Keratinocyte (primary cell): ENCODE measurements around the gene ENO2. TPM values are rescaled to one million over a fixed set of nuclear protein-coding genes. Genes with fewer than 3 reads are reported as not detected.

Experiments
- DNase-seq: peaks from one replicate; pipeline ENCODE4 v3.0.0-alpha.2; 2011; ENCODE audit warnings: low read depth, missing footprints, low spot score
- FAIRE-seq: peaks from 2 replicates; lab custom pipeline; 2011; peaks lifted over from hg19 to GRCh38; lab: Jason Lieb, UNC
- H2AFZ ChIP-seq: 2 replicates; pipeline ENCODE4 v1.6.0; 2012; ENCODE audit warnings: low read length, control low read depth, inconsistent platforms; ENCODE audit not compliant: control insufficient read depth
- H3K27ac ChIP-seq: 2 replicates; pipeline ENCODE4 v1.5.1; 2011; ENCODE audit warnings: low read length; ENCODE audit not compliant: control insufficient read depth, insufficient read depth
- H3K27me3 ChIP-seq: 3 replicates; pipeline ENCODE4 v1.6.0; 2011; ENCODE audit warnings: low read length; ENCODE audit not compliant: control insufficient read depth, insufficient read depth; ENCODE audit errors: extremely low read depth
- H3K36me3 ChIP-seq, 2 experiments: 2 replicates in 1 of 2; 3 replicates in 1 of 2; pipeline ENCODE4 v1.5.1; 2011; ENCODE audit warnings: low read length in 2 of 2, mild to moderate bottlenecking in 1 of 2; ENCODE audit not compliant: control insufficient read depth in 2 of 2, insufficient read depth in 2 of 2; ENCODE audit errors: extremely low read depth in 1 of 2
- H3K4me1 ChIP-seq: 3 replicates; pipeline ENCODE4 v1.5.1; 2011; ENCODE audit warnings: low read length; ENCODE audit not compliant: control insufficient read depth, insufficient read depth; ENCODE audit errors: extremely low read depth
- H3K4me2 ChIP-seq: 3 replicates; pipeline ENCODE4 v1.6.0; 2011; ENCODE audit warnings: low read depth, low read length; ENCODE audit not compliant: control insufficient read depth, insufficient read depth; ENCODE audit errors: extremely low read depth
- H3K4me3 ChIP-seq, 3 experiments: fragments of 200-600 bp in 1 of 3; sonication (generic) in 1 of 3; 2 replicates in 2 of 3; 3 replicates in 1 of 3; pipeline ENCODE4 v1.5.1; 2011 to 2016; ENCODE audit warnings: low read length in 3 of 3, mild to moderate bottlenecking in 3 of 3, control low read depth in 2 of 3, inconsistent platforms in 1 of 3, low read depth in 1 of 3, mixed read lengths in 1 of 3, mixed run types in 1 of 3, moderate library complexity in 1 of 3; ENCODE audit not compliant: control insufficient read depth in 2 of 3, insufficient read depth in 2 of 3; ENCODE audit errors: extremely low read depth in 1 of 3
- H3K79me2 ChIP-seq: 2 replicates; pipeline ENCODE4 v1.6.0; 2012; ENCODE audit warnings: low read length; ENCODE audit not compliant: control insufficient read depth, insufficient read depth
- H3K9ac ChIP-seq: 3 replicates; pipeline ENCODE4 v1.6.0; 2011; ENCODE audit warnings: low read length; ENCODE audit not compliant: control insufficient read depth, insufficient read depth; ENCODE audit errors: extremely low read depth
- H3K9me1 ChIP-seq: 3 replicates; pipeline ENCODE4 v1.6.0; 2011; ENCODE audit warnings: low read length; ENCODE audit not compliant: control insufficient read depth, insufficient read depth; ENCODE audit errors: extremely low read depth
- H3K9me3 ChIP-seq: 2 replicates; pipeline ENCODE4 v1.5.1; 2012; ENCODE audit warnings: low read depth, low read length; ENCODE audit not compliant: control insufficient read depth
- H4K20me1 ChIP-seq: 3 replicates; pipeline ENCODE4 v1.6.0; 2011; ENCODE audit warnings: low read length; ENCODE audit not compliant: control insufficient read depth, insufficient read depth; ENCODE audit errors: extremely low read depth
- CTCF ChIP-seq, 3 experiments: IDR thresholded peaks in 1 of 3; conservative IDR thresholded peaks in 1 of 3; optimal IDR thresholded peaks in 1 of 3; 2 replicates in 2 of 3; 3 replicates in 1 of 3; pipeline versions ENCODE3 to v1.5.1; 2011; ENCODE audit warnings: low read length in 3 of 3, mild to moderate bottlenecking in 3 of 3, moderate library complexity in 2 of 3, control low read depth in 1 of 3, inconsistent platforms in 1 of 3; ENCODE audit not compliant: insufficient read depth in 2 of 3; ENCODE audit errors: extremely low read depth in 1 of 3
- EZH2 ChIP-seq: IDR thresholded peaks from one replicate; pipeline ENCODE4 v1.6.1; 2012; ENCODE audit warnings: inconsistent platforms, mild to moderate bottlenecking, low read length, moderate library complexity
- dilution Hi-C: fragments of 300-500 bp; cut with MboI; formaldehyde crosslinking; loops from one replicate; pipeline ENCODE4 v1.7.0; 2020; ENCODE audit warnings: low sequenced_read_pairs; ENCODE audit not compliant: extremely low pct_ligation_motif_present
- polyA plus RNA-seq, 5 experiments: library from polyadenylated mRNA; depleted of rRNA in 3 of 5; stranded (reverse) in 3 of 5; stranded (forward) in 1 of 5; unstranded in 1 of 5; fragments of >200 nt; gene quantifications; 1 replicate in 1 of 5; 2 replicates in 3 of 5; 3 replicates in 1 of 5; pipeline versions ENCODE4 v1.2.1 to v1.2.3, GENCODE V29; 2011 to 2012; ENCODE audit warnings: missing spikeins in 2 of 5, low read depth in 1 of 5, low replicate concordance in 1 of 5

ENO2 gene
- polyA plus RNA-seq, 1 donor (not counting 4 experiments of a cell fraction or from before 2014, with no cell fraction given): 1.7 TPM

GRCh38 chr12:6867413-6868210 lies 46.8 kb upstream of the ENO2 start, which contains the start of gene TPI1:
TSS of gene TPI1 (plus strand) at chr12:6867531. CDS start at chr12:6867567, 36 bp downstream.
- peak within 1 kb of the TSS; percentile 64 for H2AFZ ChIP-seq
- no peak for TF ChIP-seq CTCF (optimal IDR thresholded peaks at IDR 0.05 in 1 of 3, IDR thresholded peaks at IDR 0.05 in 1 of 3, conservative IDR thresholded peaks at IDR 0.05 in 1 of 3; ENCODE audit: extremely low read depth in 1 of 3, insufficient read depth in 2 of 3, low read length in 3 of 3)
- no peak for TF ChIP-seq EZH2
- peaks cover 25% of the 10 kb centered on the region for H4K20me1 ChIP-seq
- peak within 1 kb of the TSS; percentile 62 for H3K27ac ChIP-seq
- peak within 1 kb of the TSS; percentile 82 for H3K9ac ChIP-seq
- peak within 1 kb of the TSS; percentile 97 for H3K4me2 ChIP-seq
- peak within 1 kb of the TSS; percentile 87 to 93 (median 88) for H3K4me3 ChIP-seq
- dilution Hi-C loops: no loop called here
- no peaks in the 10 kb centered on the region for H3K9me1 ChIP-seq
- DNase-seq: no peak
- H3K4me1 ChIP-seq: peaks cover 41% of the 10 kb centered on the region
- H3K27me3 ChIP-seq: no peaks in the 10 kb centered on the region
- peaks cover 40% of the 10 kb centered on the region for H3K79me2 ChIP-seq
- peaks cover 29 to 32% of the 10 kb centered on the region in 2 experiments for H3K36me3 ChIP-seq
- no peak for FAIRE-seq
- no peaks in the 10 kb centered on the region for H3K9me3 ChIP-seq

DNA sequence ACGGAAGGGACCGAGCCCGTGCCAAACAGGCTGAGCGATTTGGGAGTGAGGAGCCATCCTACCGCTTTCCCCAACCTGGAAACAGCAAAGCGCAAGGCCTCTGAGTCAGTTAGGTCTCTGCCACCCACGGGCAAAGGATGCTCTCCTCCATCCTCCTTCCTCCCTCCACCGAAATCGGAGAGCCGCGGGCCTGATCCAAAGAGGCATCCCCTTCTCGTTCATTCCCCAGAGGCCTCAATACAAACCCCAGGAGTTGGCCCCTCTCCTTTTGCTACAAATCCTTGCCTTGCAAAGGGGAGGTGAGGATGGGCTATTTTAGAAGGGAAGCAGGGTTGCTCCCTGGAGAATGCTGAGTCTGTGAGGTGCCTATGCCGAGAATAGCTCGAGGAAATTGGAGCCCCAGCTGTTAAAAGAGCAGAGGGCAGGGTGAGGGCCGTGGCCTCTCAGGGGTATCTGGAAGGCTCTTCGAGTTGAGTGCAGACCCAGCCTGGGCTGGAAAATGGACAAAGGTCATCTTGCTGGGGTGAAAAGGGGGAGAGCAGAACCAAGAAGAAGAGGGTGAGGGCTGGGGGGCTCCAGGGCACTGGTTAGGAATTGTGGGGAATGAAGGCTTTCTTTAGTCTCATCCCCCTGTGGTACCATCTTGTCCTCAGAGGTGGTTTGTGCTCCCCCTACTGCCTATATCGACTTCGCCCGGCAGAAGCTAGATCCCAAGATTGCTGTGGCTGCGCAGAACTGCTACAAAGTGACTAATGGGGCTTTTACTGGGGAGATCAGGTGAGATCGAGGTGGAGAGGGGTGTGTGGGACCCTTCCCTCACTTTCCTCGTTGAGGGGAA lies 46.0 kb upstream of the ENO2 start:
- peak overlapping the region; percentile 87 to 93 (median 88) for H3K4me3 ChIP-seq
- dilution Hi-C loops: no loop called here
- H3K9me3 ChIP-seq: no peaks in the 10 kb centered on the region
- H2AFZ ChIP-seq: no peak overlapping the region
- peaks cover 23 to 27% of the 10 kb centered on the region in 2 experiments for H3K36me3 ChIP-seq
- H3K27me3 ChIP-seq: no peaks in the 10 kb centered on the region
- H3K27ac ChIP-seq: peak overlapping the region; percentile 62
- no peaks in the 10 kb centered on the region for H3K9me1 ChIP-seq
- DNase-seq (no peak), FAIRE-seq (no peak)
- TF ChIP-seq CTCF (optimal IDR thresholded peaks at IDR 0.05 in 1 of 3, IDR thresholded peaks at IDR 0.05 in 1 of 3, conservative IDR thresholded peaks at IDR 0.05 in 1 of 3; ENCODE audit: extremely low read depth in 1 of 3, insufficient read depth in 2 of 3, low read length in 3 of 3) (peak in 2 of 3 experiments; percentile 24 to 31), EZH2 (no peak)
- peaks cover 41% of the 10 kb centered on the region for H3K4me1 ChIP-seq
- H4K20me1 ChIP-seq: peaks cover 25% of the 10 kb centered on the region
- peak overlapping the region; percentile 97 for H3K4me2 ChIP-seq
- H3K79me2 ChIP-seq: peaks cover 44% of the 10 kb centered on the region
- H3K9ac ChIP-seq: peak overlapping the region; percentile 82
